Effector CD4-positive, alpha-beta T cell (primary cell): ENCODE data around the gene ZNF488.
"Not testable (repeated sequence)": the region's sequence is repeated elsewhere in the genome, so short reads cannot be mapped to it uniquely, and the experiment has no call there.

ENCODE experiments used
- DNase-seq: peaks from one replicate; pipeline ENCODE4 v3.0.0-alpha.2; 2020

The ZNF488 gene

DNA sequence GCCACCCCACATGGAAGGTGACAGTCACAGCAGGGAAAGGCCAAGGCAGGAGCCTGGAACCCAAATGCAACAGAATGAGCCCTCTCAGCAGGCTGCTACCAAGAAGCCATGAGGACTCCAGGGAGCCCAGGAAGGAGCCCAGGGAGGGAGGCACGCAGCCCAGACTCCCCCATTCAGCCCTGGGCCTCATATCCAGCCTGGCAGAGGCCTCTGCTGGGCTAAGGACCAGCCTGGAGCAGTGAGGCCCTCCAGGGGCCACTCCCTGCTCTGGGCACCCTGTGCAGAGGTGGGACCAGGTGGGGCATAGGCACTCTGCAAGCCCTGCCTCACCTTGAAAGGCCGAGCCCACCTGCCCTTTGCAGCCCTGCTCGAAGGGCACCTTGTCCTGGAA is 25.8 kb upstream of the ZNF488 start:
- no peak for DNase-seq

- DNase-seq: no peak
These were observed 25.2 kb upstream of the ZNF488 start for GRCh38 chr10:47409171-47409865.

DNA sequence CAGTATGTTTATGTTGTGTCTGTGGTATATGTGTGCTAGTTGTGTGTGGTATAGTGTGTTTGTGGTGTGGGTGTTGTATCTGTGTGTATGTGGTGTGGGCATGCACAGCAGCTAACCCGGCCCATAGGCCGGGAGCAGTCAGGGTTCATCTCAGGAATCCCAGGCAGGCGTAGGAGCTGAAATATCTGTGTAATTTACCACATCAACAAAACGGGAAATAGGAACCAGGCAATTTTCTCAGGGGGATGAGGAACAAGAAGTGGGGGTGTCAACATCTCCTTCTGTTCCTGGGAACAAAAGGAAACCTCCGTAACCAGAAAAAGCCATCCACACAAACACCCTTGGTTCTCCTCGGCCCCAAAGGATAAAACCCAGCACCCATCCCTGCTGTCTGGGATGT is 24.5 kb upstream of the ZNF488 start:
- DNase-seq: no peak

GRCh38 chr10:47406870-47407691 is 23.0 kb upstream of the ZNF488 start:
- DNase-seq: no peak

- no peak for DNase-seq
These were observed 22.4 kb upstream of the ZNF488 start for GRCh38 chr10:47406548-47406869.

- DNase-seq: no peak
These were observed 21.9 kb upstream of the ZNF488 start for GRCh38 chr10:47405857-47406547.

DNA sequence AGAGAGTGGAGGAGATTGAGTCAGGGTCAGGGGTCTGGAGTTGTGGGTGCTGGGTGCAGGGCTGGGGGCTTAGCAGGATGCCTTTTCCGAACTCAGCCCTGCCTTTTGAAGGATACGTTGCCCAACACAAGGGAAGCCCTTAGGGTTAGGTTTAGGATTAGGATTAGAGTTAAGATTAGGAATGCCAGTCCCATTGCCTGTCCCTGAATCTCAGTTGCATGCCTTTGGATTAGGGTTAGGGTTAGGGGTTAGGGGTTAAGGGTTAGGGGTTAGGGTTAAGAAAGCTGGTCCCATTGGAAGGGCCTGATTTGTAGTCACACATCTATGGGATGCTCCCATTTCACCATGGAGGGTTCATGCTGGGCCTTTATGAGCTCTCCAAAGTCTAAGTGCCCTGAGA is 20.8 kb upstream of the ZNF488 start:
- DNase-seq: no peak

DNA sequence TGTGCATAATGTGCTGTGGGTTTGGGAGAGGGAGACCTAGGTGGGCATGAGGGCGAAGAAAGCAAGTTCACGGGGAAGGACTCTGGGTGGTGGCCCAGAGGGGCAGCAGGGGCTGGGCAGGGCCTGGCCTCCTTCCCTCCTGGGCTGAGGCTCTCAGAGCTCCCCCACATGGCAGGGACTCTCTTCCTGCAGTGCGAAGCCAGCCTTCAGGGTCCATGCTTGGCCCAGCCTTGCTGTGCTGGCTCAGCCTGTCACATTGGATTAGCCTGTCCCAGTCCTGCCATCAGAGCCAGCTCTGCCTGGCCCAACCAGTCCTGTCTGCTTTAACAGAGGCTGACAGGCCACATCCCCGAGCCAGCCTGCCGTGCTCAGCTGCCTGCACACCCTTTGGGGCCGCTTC is 20.4 kb upstream of the ZNF488 start:
- no peak for DNase-seq

GRCh38 chr10:47403446-47404318 is 19.6 kb upstream of the ZNF488 start:
- no peak for DNase-seq

- no peak for DNase-seq
These were observed 18.7 kb upstream of the ZNF488 start for GRCh38 chr10:47402641-47403301.

- no peak for DNase-seq
These were observed 18.0 kb upstream of the ZNF488 start for GRCh38 chr10:47401874-47402640.

- no peak for DNase-seq
These were observed 17.1 kb upstream of the ZNF488 start for GRCh38 chr10:47401210-47401609.

DNA sequence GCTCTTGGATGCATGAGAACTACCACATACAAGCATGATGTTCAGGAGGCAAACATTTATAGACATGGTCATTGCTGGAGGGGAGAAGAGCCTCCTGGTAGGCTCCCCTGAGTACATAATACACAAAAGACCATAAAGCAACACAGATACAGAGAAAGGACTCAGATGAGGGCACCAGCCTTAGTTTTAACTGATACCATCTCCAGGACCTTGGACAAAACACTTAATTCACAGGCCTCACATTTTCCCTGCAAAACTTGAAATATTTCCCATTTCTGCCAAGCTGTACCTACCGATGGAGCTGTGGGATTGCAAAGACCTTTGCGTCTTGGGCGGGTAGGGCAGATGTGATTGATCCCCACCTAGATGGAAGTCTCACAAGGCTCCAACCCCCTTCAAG is 16.7 kb upstream of the ZNF488 start:
- no peak for DNase-seq

DNA sequence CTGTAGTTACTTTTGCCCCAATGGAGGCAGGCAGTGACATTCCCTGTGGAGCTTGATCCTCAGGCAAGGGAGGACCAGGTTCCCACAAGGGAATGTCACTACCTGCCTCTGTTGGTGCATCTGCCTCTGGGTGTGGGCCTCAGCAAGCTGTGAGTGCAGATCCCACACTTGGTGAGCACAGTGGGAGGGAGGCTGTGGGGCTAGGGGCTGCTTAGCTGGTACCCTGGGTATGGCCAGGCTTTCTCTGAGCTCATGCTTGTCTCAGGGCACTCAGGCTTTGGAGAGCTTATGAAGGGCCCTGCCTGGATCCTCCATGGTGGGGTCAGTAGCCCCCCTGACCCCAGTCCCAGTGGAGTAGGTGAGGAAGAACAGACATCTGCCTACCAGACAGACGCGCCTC is 16.2 kb upstream of the ZNF488 start:
- DNase-seq: no peak

GRCh38 chr10:47397256-47397655 is 13.2 kb upstream of the ZNF488 start:
- DNase-seq: no peak

DNA sequence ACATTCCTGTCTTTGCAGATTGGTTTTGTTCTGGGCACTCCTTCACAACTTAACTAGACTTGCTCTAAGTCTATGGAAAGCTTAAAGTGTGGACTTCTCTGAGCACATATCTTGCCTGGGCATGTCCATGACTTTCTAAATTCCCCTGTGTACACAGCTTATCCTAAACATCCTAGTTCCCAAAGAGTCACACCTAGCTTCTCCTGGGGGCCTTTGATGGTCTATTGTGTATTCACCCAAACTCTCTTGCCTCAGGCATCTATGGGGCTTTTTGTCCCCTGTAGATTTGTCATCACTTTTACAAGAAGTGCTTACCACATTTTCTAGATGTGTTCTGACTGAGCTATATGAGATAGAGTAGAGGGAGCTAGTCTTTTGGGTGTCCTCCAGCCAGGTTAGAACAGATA is 12.2 kb upstream of the ZNF488 start:
- no peak for DNase-seq

- DNase-seq: no peak
These were observed 5.5 kb upstream of the ZNF488 start for GRCh38 chr10:47389619-47390018.

GRCh38 chr10:47388879-47389278 is 4.8 kb upstream of the ZNF488 start:
- no peak for DNase-seq

GRCh38 chr10:47386104-47386503 is 2.0 kb upstream of the ZNF488 start:
- not testable (repeated sequence) for DNase-seq

GRCh38 chr10:47383261-47384147 is 589 bp downstream of the ZNF488 start:
- DNase-seq: no peak
